Testis (tissue), 2 donors: ENCODE measurements around the gene ARMC3.
"Not testable (repeated sequence)": the region's sequence is repeated elsewhere in the genome, so short reads cannot be mapped to it uniquely, and the experiment has no call there.

Experiments used
- CTCF ChIP-seq, 3 experiments: fragments of 450-650 bp in 2 of 3; fragments of 200-600 bp in 1 of 3; sonication (generic) in 1 of 3; IDR thresholded peaks; one replicate each; pipeline ENCODE4 v1.5.1; 2016 to 2019; ENCODE audit warnings: antibody characterized with exemption in 3 of 3, mild to moderate bottlenecking in 2 of 3, moderate library complexity in 1 of 3
- POLR2A ChIP-seq: fragments of 450-650 bp; IDR thresholded peaks from one replicate; pipeline ENCODE4 v1.6.1; 2017; ENCODE audit warnings: antibody characterized with exemption, mild to moderate bottlenecking, moderate library complexity

DNA sequence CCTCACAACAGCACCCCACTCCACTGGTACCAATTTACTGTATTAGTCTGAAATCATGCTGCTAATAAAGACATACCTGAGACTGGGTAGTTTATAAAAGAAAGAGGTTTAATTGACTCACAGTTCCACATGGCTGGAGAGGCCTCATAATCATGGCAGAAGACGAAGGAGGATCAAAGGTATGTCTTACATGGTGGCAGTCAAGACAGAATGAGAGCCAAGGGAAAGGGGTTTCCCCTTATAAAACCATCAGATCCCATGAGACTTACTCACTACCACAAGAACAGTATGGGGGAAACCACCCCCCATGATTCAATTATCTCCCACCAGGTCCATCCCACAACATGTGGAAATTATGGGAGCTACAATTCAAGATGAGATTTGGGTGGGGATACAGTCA lies 18.2 kb upstream of the ARMC3 start:
- not testable (repeated sequence) for TF ChIP-seq POLR2A; CTCF (IDR thresholded peaks at IDR 0.05)
